ENCODE data around the gene AATK.

Gene AATK

GRCh38 chr17:81142301-81143199, 23.5 kb downstream of the AATK start:
- peak; percentile 45 to 57 for DNase-seq

- DNase-seq: no peak
These were observed 25.3 kb downstream of the AATK start for GRCh38 chr17:81140695-81141094.

GRCh38 chr17:81140018-81140417, 26.0 kb downstream of the AATK start:
- no peak for DNase-seq

GRCh38 chr17:81139428-81139827, 26.6 kb downstream of the AATK start:
- DNase-seq: no peak

- DNase-seq: no peak
These were observed 27.5 kb downstream of the AATK start for GRCh38 chr17:81138500-81138899.

GRCh38 chr17:81138083-81138482, 27.9 kb downstream of the AATK start:
- DNase-seq: no peak

- DNase-seq: no peak
These were observed 28.8 kb downstream of the AATK start for GRCh38 chr17:81137248-81137647.

GRCh38 chr17:81136366-81136765, 29.7 kb downstream of the AATK start:
- DNase-seq: no peak

- DNase-seq: no peak
These were observed 30.3 kb downstream of the AATK start for GRCh38 chr17:81135505-81136278.

- DNase-seq: no peak
These were observed 31.8 kb downstream of the AATK start for GRCh38 chr17:81134064-81134781.

GRCh38 chr17:81132770-81133723, 33.0 kb downstream of the AATK start:
- DNase-seq: no peak

- no peak for DNase-seq
These were observed 33.9 kb downstream of the AATK start for GRCh38 chr17:81132197-81132540.

GRCh38 chr17:81131486-81132196, 34.4 kb downstream of the AATK start:
- DNase-seq: no peak

GRCh38 chr17:81130385-81131361, 35.3 kb downstream of the AATK start:
- no peak for DNase-seq

GRCh38 chr17:81129711-81130367, 36.2 kb downstream of the AATK start:
- DNase-seq: no peak

GRCh38 chr17:81129289-81129688, 36.7 kb downstream of the AATK start:
- no peak for DNase-seq

GRCh38 chr17:81128774-81129173, 37.2 kb downstream of the AATK start:
- DNase-seq: no peak

GRCh38 chr17:81128338-81128737, 37.7 kb downstream of the AATK start:
- no peak for DNase-seq

- no peak for DNase-seq
These were observed 38.4 kb downstream of the AATK start for GRCh38 chr17:81127526-81128177.
